HG03378 (cell line): ENCODE data around the gene COA8.

Source experiments
- ATAC-seq: cut with Tn5 transposase; IDR thresholded peaks from one replicate; pipeline ENCODE4 v1.9.1; 2021; ENCODE audit warnings: mild to moderate bottlenecking, moderate library complexity; ENCODE audit not compliant: unreplicated experiment

COA8 gene

GRCh38 chr14:103535891-103536565 lies 26.7 kb upstream of the COA8 start:
- no peak for ATAC-seq

- ATAC-seq: no peak
These were observed 26.1 kb upstream of the COA8 start for GRCh38 chr14:103536693-103537092.

- ATAC-seq: no peak
These were observed 25.4 kb upstream of the COA8 start for GRCh38 chr14:103537175-103537990.

- ATAC-seq: no peak
These were observed 24.3 kb upstream of the COA8 start for GRCh38 chr14:103538291-103539055.

GRCh38 chr14:103539056-103539825 lies 23.5 kb upstream of the COA8 start:
- no peak for ATAC-seq

GRCh38 chr14:103540821-103541708 lies 21.7 kb upstream of the COA8 start:
- no peak for ATAC-seq

GRCh38 chr14:103541709-103542604 lies 20.8 kb upstream of the COA8 start:
- ATAC-seq: no peak

GRCh38 chr14:103542605-103543088 lies 20.1 kb upstream of the COA8 start:
- ATAC-seq: no peak

- no peak for ATAC-seq
These were observed 19.6 kb upstream of the COA8 start for GRCh38 chr14:103543140-103543539.

GRCh38 chr14:103543721-103544387 lies 18.9 kb upstream of the COA8 start:
- ATAC-seq: no peak

- ATAC-seq: no peak
These were observed 18.2 kb upstream of the COA8 start for GRCh38 chr14:103544388-103545218.

- no peak for ATAC-seq
These were observed 17.4 kb upstream of the COA8 start for GRCh38 chr14:103545219-103545914.

- no peak for ATAC-seq
These were observed 16.7 kb upstream of the COA8 start for GRCh38 chr14:103545915-103546651.

- no peak for ATAC-seq
These were observed 15.9 kb upstream of the COA8 start for GRCh38 chr14:103546652-103547454.

- ATAC-seq: no peak
These were observed 15.3 kb upstream of the COA8 start for GRCh38 chr14:103547455-103547940.
